CD4-positive, alpha-beta T cell (primary cell): ENCODE measurements around the gene MYH3. TPM values are rescaled to one million over a fixed set of nuclear protein-coding genes. Genes with fewer than 3 reads are reported as not detected.

Source experiments
- ATAC-seq: fragments of 200-7000 bp; cut with Tn5 transposase; one replicate; pipeline ENCODE4 v1.10.0; 2022; ENCODE audit warnings: mild to moderate bottlenecking; ENCODE audit not compliant: poor library complexity
- CTCF ChIA-PET: fragments of 350-600 bp; sonication (Branson Sonifier 250); formaldehyde crosslinking; loops from one replicate; lab custom pipeline; 2021; ENCODE audit warnings: antibody characterized with exemption, inconsistent platforms; lab: Charles Lee
- POLR2A ChIA-PET: fragments of 350-600 bp; sonication (Branson Sonifier 250); formaldehyde crosslinking; loops from one replicate; lab custom pipeline; 2021; ENCODE audit warnings: antibody characterized with exemption, inconsistent platforms; lab: Charles Lee
- DNase-seq, 14 experiments: peaks; one replicate each; pipeline ENCODE4 v3.0.0-alpha.2; 2013 to 2020; ENCODE audit warnings: mixed read lengths in 2 of 14
- H3K27ac ChIP-seq, 2 donors: one replicate each; pipeline versions ENCODE4 v1.5.1 to v1.7.0; 2013; ENCODE audit warnings: low read length in 2 of 2, low read depth in 1 of 2, mild to moderate bottlenecking in 1 of 2
- H3K27me3 ChIP-seq, 2 experiments: 1 replicate in 1 of 2; 2 replicates in 1 of 2; pipeline versions ENCODE4 v1.6.1 to v1.7.0; 2013; ENCODE audit warnings: low read length in 2 of 2, control low read depth in 1 of 2, mild to moderate bottlenecking in 1 of 2, moderate library complexity in 1 of 2; ENCODE audit not compliant: insufficient read depth in 2 of 2, control insufficient read depth in 1 of 2
- H3K36me3 ChIP-seq: one replicate; pipeline ENCODE4 v1.6.1; 2013; ENCODE audit warnings: low read length, control low read depth; ENCODE audit not compliant: insufficient read depth
- H3K4me1 ChIP-seq: one replicate; pipeline ENCODE4 v1.6.1; 2013; ENCODE audit warnings: low read length, control low read depth; ENCODE audit not compliant: insufficient read depth
- H3K4me3 ChIP-seq: one replicate; pipeline ENCODE4 v1.5.1; 2013; ENCODE audit warnings: mild to moderate bottlenecking, low read length, moderate library complexity
- H3K9me3 ChIP-seq, 2 experiments: 1 replicate in 1 of 2; 2 replicates in 1 of 2; pipeline versions ENCODE4 v1.6.1 to v1.7.0; 2013; ENCODE audit warnings: low read length in 2 of 2, mild to moderate bottlenecking in 2 of 2, control low read depth in 1 of 2, moderate library complexity in 1 of 2; ENCODE audit not compliant: control insufficient read depth in 1 of 2, insufficient read depth in 1 of 2
- H3K27ac Mint-ChIP-seq: one replicate; pipeline ENCODE4 v1.8.0; 2020; ENCODE audit warnings: mixed read lengths
- H3K27me3 Mint-ChIP-seq: one replicate; pipeline ENCODE4 v1.8.0; 2021; ENCODE audit warnings: mixed read lengths
- H3K36me3 Mint-ChIP-seq: one replicate; pipeline ENCODE4 v1.8.0; 2021; ENCODE audit warnings: low read depth, mixed read lengths
- H3K4me1 Mint-ChIP-seq: one replicate; pipeline ENCODE4 v1.8.0; 2021; ENCODE audit warnings: low read depth, mixed read lengths
- H3K4me3 Mint-ChIP-seq: one replicate; pipeline ENCODE4 v1.8.0; 2020; ENCODE audit warnings: mild to moderate bottlenecking, mixed read lengths
- H3K9me3 Mint-ChIP-seq: one replicate; pipeline ENCODE4 v1.8.0; 2020; ENCODE audit warnings: mixed read lengths
- intact Hi-C, 2 experiments: fragments of 100-400 bp; cut with DNase I in 1 of 2; cut with micrococcal nuclease in 1 of 2; formaldehyde crosslinking; loops; one replicate each; pipeline versions ENCODE4 v1.15.1 to v1.9.0; 2023 to 2025; cut with DNase I, micrococcal nuclease
- total RNA-seq, 174 experiments: library from RNA in 2 of 174; stranded (reverse) in 2 of 174; gene quantifications; one replicate each; pipeline ENCODE4 v1.2.3 and lab custom pipeline; 2021 to 2026
- TF ChIP-seq, protein P1 (sequence below): fragments of 200-600 bp; IDR thresholded peaks from one replicate; pipeline ENCODE4 v1.8.0; 2022; ENCODE audit warnings: antibody characterized with exemption, mild to moderate bottlenecking

MYH3 gene
- total RNA-seq, 2 experiments from 2014 or later, result 5.4 to 5.6 TPM

DNA sequence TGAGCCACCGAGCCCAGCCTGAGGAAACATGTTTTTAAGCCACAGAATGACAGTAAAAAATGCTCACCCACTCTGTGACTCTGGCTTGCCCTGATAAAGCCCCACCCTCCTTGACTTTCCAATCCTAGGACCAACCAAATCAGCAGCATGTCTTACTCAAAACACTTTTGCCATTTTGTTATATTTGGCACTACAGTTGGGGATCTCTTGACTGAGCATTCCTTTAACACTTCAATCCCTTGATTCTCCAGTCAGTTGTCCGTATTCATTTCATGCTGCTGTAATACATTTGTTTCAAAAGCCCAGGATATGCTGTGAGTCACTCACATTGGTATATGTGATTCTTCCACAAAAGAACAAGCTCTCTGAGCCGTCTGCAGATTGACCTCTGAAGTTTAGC lies 8.2 kb downstream of the MYH3 start:
- no peak overlapping the region for H3K4me3 Mint-ChIP-seq
- no peaks in the 10 kb centered on the region for H3K9me3 Mint-ChIP-seq
- H3K27me3 Mint-ChIP-seq, result no peaks in the 10 kb centered on the region
- peaks cover 13% of the 10 kb centered on the region for H3K4me1 Mint-ChIP-seq
- Histone ChIP-seq H3K27ac (no peak overlapping the region), H3K27me3 (no peaks in the 10 kb centered on the region), H3K4me1 (peaks cover 13% of the 10 kb centered on the region), H3K9me3 (no peaks in the 10 kb centered on the region), H3K36me3 (no peaks in the 10 kb centered on the region), H3K4me3 (no peak overlapping the region)
- ATAC-seq (no peak), DNase-seq (no peak)
- TF ChIP-seq, protein P1, sequence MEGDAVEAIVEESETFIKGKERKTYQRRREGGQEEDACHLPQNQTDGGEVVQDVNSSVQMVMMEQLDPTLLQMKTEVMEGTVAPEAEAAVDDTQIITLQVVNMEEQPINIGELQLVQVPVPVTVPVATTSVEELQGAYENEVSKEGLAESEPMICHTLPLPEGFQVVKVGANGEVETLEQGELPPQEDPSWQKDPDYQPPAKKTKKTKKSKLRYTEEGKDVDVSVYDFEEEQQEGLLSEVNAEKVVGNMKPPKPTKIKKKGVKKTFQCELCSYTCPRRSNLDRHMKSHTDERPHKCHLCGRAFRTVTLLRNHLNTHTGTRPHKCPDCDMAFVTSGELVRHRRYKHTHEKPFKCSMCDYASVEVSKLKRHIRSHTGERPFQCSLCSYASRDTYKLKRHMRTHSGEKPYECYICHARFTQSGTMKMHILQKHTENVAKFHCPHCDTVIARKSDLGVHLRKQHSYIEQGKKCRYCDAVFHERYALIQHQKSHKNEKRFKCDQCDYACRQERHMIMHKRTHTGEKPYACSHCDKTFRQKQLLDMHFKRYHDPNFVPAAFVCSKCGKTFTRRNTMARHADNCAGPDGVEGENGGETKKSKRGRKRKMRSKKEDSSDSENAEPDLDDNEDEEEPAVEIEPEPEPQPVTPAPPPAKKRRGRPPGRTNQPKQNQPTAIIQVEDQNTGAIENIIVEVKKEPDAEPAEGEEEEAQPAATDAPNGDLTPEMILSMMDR, result no peak
- H3K27ac Mint-ChIP-seq, result no peak overlapping the region
- ChIA-PET CTCF (no interaction called here), POLR2A (no interaction called here)
- peaks cover 30% of the 10 kb centered on the region for H3K36me3 Mint-ChIP-seq
- intact Hi-C loops, result loop anchor here (5.0 to 10.0 kb wide), 2 partner anchors 86 to 993 kb away; partner anchors contain the start of gene TMEM220 (in 1 of the 2)

DNA sequence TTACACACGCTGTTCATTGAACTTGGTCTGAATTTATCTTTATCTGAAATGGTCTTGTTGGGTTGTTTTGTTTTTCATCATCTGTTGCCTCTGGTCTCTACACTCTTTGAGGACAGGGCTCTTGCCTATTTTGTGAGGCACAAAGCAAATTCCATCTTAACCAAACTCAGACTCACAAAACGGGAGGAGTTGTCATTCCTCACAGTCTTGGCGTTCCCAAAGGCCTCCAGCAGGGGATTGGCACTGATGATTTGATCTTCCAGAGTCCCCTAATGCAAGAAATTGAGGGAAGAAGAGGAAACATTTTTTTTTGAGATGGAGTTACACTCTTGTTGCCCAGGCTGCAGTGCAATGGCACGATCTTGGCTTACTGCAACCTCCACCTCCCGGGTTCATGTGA lies 8.7 kb downstream of the MYH3 start:
- Histone ChIP-seq H3K36me3 (no peaks in the 10 kb centered on the region), H3K27me3 (no peaks in the 10 kb centered on the region), H3K4me1 (peaks cover 10% of the 10 kb centered on the region), H3K4me3 (no peak overlapping the region), H3K27ac (no peak overlapping the region), H3K9me3 (no peaks in the 10 kb centered on the region)
- Mint-ChIP-seq H3K36me3 (peaks cover 32% of the 10 kb centered on the region), H3K27ac (no peak overlapping the region), H3K4me1 (peaks cover 7% of the 10 kb centered on the region), H3K27me3 (no peaks in the 10 kb centered on the region), H3K9me3 (no peaks in the 10 kb centered on the region), H3K4me3 (no peak overlapping the region)
- DNase-seq (no peak), ATAC-seq (no peak)
- intact Hi-C loops, result loop anchor here (5.0 to 10.0 kb wide), 2 partner anchors 86 to 994 kb away; partner anchors contain the start of gene TMEM220 (in 1 of the 2)
- CTCF ChIA-PET, result no interaction called here
- POLR2A ChIA-PET, result no interaction called here
- TF ChIP-seq, protein P1, result no peak

DNA sequence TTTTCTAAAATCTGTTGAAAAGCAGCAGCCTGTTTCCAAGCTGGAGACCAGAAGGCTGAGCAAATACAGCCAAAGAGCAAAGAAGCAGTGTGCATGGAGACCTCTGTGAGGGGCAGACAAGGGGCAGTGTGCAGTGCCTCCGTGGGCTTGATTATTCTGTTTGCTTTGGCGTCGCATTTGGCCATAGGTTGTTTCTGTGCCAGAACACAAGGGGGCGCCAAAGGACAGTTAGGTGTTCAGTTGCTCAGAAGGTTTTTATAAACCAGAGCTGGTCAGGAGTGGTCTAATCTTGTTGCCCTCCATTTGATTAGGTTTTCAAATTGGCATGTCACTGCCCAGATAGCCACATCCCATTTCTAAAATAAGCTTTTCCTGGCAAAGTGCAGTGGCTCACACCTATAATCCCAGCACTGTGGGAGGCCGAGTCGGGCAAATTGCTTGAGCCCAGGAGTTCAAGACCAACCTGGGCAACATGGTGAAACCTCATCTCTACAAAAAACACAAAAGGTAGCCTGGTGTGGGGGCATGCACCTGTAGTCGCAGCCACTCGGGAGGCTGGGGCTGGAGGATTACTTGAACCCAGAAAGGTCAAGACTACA lies 10.6 kb downstream of the MYH3 start:
- Histone ChIP-seq H3K9me3 (no peaks in the 10 kb centered on the region), H3K4me3 (no peak overlapping the region), H3K36me3 (peaks cover 6% of the 10 kb centered on the region), H3K4me1 (peaks cover 4% of the 10 kb centered on the region), H3K27me3 (no peaks in the 10 kb centered on the region), H3K27ac (no peak overlapping the region)
- no peaks in the 10 kb centered on the region for H3K27me3 Mint-ChIP-seq
- no peaks in the 10 kb centered on the region for H3K4me1 Mint-ChIP-seq
- no peaks in the 10 kb centered on the region for H3K9me3 Mint-ChIP-seq
- TF ChIP-seq, protein P1, result peak; percentile 91
- intact Hi-C loops, result loop anchor here (1.0 to 10.0 kb wide), 3 partner anchors 88 to 996 kb away; partner anchors contain the start of gene TMEM220 (in 1 of the 2)
- H3K36me3 Mint-ChIP-seq, result peaks cover 45% of the 10 kb centered on the region
- ATAC-seq (peak; percentile 73), DNase-seq (peak; percentile 58 to 88 (median 70))
- H3K27ac Mint-ChIP-seq, result no peak overlapping the region
- CTCF ChIA-PET, result interaction anchor here (0.9 to 2.0 kb wide), 7 partner anchors 11 to 229 kb away, joined by 3 to 9 read pairs (median 5); partner anchors contain the start of gene MYH3
- no peak overlapping the region for H3K4me3 Mint-ChIP-seq
- POLR2A ChIA-PET, result interaction anchor here (1.3 kb wide), 1 partner anchor 199 kb away, joined by 4 read pairs; no protein-coding TSS in a partner anchor
